ENCODE results near the gene NBEA.

NBEA gene

DNA sequence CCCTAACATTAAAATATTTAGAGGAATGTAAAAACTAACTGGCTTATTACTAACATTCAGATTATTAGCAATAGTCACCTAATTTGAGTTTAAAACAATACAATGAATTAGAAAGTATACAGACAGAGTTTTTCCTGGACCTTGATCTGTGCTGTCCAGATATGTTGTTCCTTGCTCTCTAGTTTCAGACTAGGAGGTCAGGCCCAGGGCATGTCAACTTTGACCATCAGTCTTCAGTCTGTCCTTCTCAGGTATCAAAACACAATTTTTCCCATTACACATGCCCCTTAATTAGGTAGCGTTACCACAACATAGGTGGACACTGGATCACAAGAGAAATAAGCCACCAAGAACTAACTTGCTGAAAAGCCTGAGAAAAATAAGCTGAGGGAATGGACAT lies 337.4 kb downstream of the NBEA start:
- TF ChIP-seq, protein P1, sequence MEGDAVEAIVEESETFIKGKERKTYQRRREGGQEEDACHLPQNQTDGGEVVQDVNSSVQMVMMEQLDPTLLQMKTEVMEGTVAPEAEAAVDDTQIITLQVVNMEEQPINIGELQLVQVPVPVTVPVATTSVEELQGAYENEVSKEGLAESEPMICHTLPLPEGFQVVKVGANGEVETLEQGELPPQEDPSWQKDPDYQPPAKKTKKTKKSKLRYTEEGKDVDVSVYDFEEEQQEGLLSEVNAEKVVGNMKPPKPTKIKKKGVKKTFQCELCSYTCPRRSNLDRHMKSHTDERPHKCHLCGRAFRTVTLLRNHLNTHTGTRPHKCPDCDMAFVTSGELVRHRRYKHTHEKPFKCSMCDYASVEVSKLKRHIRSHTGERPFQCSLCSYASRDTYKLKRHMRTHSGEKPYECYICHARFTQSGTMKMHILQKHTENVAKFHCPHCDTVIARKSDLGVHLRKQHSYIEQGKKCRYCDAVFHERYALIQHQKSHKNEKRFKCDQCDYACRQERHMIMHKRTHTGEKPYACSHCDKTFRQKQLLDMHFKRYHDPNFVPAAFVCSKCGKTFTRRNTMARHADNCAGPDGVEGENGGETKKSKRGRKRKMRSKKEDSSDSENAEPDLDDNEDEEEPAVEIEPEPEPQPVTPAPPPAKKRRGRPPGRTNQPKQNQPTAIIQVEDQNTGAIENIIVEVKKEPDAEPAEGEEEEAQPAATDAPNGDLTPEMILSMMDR (IDR thresholded peaks at IDR 0.05), result no peak

DNA sequence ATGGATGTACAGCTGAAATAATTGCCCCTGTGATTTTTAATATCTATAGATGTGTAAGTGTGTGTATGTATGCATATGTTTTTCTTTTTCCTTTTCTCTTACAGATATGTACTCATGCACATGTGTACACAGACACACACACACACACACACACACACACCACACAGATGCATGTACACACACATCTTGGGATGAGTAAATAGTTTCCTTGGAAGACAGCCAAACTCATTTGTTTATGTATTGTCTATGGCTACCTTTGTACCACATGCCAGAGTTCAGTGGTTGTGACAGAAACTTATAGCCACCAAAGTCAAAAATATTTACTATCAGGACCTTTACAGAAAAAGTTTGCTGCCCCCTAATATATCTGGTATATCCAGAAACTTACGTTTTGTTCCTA lies 341.8 kb downstream of the NBEA start:
- TF ChIP-seq, protein P1 (IDR thresholded peaks at IDR 0.05), result no peak

DNA sequence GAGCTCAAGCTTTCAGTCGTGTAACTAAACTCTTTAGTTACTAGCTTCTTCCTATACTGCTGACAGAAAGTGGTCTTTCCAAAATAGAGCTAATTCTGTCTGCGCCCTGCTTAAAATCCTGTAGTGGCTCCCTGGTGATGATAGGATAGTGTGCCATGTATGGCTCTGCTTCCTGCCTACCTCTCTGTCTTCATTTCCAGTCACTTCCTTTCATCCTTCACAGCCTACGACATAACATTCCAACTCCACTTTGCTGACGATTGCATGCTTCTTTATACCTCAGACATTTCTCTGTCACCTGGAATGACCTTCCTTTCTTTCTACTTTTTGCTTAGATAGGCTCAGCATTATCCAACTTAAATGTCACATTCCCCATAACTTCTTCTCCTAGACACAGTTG lies 343.6 kb downstream of the NBEA start:
- TF ChIP-seq, protein P1 (IDR thresholded peaks at IDR 0.05), result no peak

DNA sequence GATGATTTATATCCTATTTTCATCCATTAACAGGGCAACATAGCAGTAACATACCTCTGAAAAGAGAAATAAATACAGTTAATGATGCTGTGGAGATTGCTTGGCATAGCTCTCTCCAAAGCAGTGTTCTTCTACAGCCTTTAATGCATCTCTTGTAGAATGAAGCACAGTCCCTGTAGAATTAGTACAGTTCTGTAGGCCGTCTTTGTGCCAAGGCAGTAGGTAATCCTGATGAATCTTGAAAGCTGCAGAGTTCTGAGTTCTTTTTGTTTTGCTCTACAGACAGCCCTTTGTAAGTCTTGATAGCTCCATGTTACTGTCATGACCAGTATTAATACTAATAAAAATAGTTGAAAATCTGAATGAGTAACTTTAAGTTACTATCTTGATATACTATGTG lies 350.3 kb downstream of the NBEA start:
- TF ChIP-seq, protein P1 (IDR thresholded peaks at IDR 0.05), result no peak

DNA sequence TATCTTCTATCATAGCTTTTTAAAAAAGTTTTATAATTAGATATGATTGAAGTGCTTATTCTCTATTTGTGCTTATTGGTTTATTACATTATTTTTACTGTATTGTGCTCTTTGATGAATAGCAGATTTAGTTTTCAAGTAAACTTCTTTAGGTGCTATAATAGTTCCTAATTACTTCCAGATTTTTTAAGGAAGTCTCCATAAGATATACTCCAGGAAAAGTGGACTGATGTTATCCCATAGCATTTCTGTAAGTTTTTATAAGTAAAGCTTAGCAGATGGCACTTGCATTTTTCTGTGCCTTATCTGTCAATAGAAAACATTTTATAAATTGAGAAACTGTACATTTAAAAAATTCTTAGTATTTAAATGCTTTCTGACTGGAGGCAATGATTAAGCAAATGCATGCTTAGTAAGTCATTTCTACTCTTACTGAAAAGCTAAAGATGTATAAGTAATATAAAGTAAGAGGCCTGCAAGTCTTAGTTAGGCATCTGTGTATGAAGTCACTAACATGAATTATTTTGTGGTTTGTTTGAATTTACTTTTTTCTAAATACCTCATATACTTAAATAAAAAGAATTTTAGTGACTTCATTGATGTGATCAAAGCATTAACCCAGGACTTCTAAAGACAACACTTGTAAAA lies 351.6 kb downstream of the NBEA start:
- TF ChIP-seq, protein P1 (IDR thresholded peaks at IDR 0.05), result no peak

DNA sequence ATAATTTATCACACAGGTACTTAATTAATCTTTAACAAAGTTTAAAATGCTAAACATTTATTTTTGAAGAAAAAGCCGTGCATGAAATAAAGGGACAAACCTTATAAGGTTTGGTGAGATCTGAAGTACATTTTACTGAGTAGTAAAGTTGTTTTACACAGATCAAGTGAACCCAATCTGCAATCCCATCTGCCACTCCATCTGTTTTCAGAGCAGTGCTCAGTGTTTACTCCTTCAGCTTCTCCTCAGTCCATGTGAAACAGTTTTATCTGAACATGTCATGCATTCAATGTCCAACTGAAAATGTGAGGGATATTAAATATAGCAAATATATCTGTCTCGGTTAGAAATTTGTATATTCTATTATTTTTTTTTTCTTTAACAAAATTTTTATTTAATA lies 367.6 kb downstream of the NBEA start:
- TF ChIP-seq, protein P1 (IDR thresholded peaks at IDR 0.05), result no peak

DNA sequence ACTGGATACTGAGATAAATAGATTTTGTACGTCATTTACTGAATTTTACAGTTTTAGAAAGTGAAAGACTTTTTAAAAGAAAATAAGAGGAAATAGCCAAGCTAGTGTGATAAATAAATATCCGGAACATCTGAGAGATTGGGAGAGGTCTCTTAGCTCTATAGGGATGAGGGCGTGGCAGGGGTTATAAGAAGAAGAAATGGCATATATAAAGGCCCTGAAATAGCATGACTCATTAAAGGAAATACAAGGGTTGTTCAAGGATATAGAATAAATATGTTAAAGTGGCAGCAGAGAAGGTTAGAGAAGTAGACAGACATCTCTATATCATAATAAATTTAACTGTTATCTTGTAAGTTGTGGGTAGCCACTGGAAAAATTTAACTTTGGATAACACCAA lies 390.1 kb downstream of the NBEA start:
- TF ChIP-seq, protein P1 (IDR thresholded peaks at IDR 0.05), result no peak

DNA sequence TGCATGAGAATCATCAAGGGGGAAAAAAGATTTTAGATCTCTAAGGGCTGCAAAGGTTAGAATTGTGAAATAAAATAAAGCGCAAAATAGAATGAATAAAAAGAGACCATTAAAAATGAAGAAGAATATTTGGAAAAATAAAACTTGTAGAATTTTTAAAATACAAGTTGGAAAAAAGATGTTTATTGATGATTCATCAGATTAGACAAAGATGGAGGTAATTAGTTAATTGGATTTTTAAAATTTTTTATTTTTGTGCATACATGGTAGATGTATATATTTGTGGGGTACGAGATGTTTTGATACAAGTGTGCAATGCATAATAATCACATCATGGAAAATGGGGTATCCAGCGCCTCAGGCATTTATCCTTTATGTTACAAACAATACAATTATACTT lies 391.1 kb downstream of the NBEA start:
- TF ChIP-seq, protein P1 (IDR thresholded peaks at IDR 0.05), result no peak

All from LNCAP (cell line).